GM19372 (cell line): Measurements from ENCODE around the gene IER5L.
"Not testable (repeated sequence)": the region's sequence is repeated elsewhere in the genome, so short reads cannot be mapped to it uniquely, and the experiment has no call there.

Experiments
- ATAC-seq: cut with Tn5 transposase; IDR thresholded peaks from one replicate; pipeline ENCODE4 v1.9.1; 2021; ENCODE audit warnings: mild to moderate bottlenecking, low read depth, moderate library complexity; ENCODE audit not compliant: unreplicated experiment

IER5L gene

GRCh38 chr9:129141066-129142041, 36.7 kb downstream of the IER5L start:
- ATAC-seq, result no peak

GRCh38 chr9:129140397-129141065, 37.5 kb downstream of the IER5L start:
- no peak for ATAC-seq

DNA sequence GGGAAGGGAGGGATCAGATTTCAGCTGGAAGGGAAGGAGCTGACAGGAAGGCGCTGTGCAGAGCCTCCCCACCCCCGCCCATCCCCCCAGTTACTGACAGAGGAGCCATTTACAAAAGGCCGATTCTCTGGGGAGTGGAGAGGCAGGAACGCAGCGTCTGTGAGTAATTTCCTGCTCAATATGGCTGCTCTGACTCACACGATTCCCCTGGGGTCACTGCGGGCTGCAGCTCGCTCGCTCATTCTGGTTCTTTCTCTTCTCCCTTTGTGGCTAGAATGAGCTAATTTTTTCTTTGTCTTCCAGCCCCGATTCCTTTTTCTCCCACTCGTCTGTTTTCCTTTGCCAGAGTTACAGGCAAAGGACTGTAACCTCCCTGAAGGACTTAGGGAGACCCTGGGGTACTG, 38.1 kb downstream of the IER5L start:
- ATAC-seq, result no peak

GRCh38 chr9:129139233-129139992, 38.6 kb downstream of the IER5L start:
- ATAC-seq, result no peak

DNA sequence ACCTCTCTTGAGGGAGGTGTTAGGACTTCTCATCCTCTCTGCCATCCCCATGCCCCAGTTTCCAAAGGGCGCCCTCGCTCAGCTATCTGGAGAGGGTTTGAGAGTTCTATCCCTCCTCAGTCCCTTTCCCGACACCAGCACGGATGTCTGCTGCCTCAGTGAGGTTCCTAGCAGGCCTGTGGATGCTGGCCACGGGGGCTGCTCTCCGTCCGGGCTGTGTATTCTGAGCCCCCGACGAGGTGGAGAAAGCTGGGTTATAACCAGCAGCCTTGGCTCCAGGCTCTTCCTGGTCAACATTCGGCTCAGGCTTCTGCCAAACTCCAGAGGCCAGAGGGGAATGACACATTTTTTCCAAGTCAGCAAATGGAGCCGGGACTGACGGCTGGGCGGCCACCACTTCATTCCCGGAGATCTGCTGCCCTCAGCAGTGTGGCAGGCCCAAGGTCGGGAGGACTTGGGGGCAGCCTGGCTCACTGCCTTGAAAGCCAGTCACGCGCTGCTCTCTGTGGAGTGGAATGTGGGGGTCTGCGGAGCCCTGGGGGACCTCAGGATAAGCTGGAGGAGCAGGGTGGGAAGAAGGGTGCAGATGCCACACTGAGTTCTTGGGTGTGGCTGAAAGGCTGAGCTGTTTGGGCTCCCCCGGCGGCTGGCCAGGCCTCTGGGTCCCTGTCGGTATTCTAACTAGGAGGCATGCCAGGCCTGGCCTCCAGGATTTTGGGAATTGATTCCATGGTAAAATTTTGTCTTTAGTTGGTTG, 39.4 kb downstream of the IER5L start:
- ATAC-seq, result no peak

GRCh38 chr9:129138144-129138462, 40.0 kb downstream of the IER5L start:
- no peak for ATAC-seq

DNA sequence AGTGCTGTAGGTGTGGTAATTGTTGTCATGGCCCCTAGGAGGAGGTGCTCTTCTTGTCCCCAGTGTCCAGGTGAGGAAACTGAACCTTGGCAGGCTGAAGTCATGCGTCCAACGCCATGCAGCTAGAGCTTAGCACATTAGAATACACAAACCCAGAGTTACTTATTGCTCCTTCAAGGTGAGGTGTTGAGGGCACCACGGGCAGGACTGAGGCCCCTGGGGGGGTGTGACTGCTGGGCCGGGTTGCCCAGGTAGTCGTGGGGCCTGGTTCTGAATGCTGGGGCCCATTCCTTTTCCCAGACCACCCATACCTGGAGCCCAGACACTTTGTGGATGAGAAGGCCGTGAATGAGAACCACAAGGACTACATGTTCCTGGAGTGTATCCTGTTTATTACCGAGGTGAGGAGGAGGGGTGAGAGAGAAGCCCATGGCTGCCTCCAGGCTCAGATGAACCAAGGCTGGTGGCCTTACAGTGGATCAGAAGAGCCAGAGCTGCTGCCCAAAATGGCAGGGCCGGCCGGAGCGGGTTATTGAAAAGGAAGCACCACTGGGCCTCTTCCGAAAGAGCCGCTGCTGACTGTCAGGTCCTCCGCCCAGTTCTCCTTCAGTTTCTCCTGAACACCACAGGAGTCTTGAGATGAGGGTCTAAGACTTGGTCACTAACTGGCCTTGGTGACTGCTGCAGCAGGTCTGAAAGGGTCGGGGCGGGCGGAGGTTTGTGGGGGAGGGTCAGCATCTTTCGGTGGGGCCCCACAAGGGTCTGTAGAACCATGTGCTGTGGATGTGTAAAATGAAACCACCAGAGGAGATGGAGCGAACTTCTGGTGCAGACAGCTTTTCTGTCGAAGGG, 40.5 kb downstream of the IER5L start:
- no peak for ATAC-seq

DNA sequence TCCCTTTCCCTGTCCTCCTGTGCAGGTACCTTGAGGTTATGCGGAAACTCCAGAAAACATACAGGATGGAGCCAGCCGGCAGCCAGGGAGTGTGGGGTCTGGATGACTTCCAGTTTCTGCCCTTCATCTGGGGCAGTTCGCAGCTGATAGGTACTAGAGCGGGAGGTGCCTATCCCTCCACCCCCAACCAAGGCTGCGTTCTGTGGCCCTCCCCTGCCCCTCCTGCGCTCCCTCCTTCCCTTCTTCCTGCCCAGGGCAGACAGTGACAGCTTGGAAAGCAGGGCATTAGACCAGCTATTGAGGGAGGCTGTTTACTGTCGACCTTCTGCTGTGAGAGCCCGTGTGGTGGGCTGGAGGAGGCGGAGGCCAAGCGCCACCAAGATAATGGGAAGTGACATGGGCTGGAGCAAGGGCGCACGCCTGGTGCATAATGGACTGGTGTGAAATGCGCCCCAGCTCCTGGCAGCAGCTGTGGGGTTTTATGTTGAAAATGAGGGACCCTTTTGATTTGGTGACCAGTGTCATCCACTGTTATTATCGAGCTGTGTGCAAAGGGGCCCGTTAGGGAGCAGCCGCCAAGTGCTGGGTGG, 41.5 kb downstream of the IER5L start:
- ATAC-seq, result no peak

GRCh38 chr9:129135476-129135875, 42.6 kb downstream of the IER5L start:
- ATAC-seq, result no peak

DNA sequence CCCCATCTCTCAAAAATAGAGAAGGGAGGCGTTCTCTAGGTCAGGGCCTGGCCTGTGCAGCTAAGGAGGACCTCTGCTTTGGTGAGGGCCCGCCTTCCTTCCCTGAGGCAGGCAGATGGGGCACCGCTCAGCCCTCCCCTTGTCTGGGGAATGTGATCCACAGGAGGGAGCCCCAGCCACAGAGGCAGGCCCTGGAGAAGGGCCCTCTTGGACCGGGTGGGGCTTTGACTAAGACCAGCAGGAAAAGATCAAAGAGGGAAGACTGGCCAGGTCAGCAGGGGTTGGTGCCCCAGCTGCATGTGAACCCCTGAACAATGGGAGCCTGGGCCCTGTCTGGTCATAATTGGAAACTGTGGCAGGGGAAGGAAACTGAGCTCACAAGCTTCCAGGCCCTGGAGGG, 45.0 kb downstream of the IER5L start:
- ATAC-seq, result no peak

- no peak for ATAC-seq
Observed at GRCh38 chr9:129131300-129132145, 46.5 kb downstream of the IER5L start.

DNA sequence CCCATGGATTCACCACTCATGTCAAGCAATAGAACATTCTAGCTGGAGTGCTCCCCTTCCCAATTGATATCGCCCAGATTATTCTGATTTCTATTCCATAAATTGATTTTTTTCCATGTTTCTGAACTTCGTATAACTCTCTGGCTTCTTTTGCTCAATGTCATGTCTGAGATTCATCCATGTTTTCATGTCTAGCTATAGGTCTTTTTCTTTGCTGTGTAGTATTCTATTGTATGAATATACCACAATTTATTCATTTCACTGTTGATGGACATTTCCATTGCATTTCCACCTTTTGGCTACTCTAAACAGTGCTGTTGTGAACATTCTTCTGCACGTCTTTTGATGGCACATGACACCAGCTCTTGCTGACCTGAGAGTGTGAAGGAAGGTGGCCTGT, 47.3 kb downstream of the IER5L start:
- ATAC-seq, result no peak

- ATAC-seq, result not testable (repeated sequence)
Observed at GRCh38 chr9:129130271-129130670, 47.8 kb downstream of the IER5L start.

GRCh38 chr9:129128689-129129088, 49.4 kb downstream of the IER5L start:
- no peak for ATAC-seq

DNA sequence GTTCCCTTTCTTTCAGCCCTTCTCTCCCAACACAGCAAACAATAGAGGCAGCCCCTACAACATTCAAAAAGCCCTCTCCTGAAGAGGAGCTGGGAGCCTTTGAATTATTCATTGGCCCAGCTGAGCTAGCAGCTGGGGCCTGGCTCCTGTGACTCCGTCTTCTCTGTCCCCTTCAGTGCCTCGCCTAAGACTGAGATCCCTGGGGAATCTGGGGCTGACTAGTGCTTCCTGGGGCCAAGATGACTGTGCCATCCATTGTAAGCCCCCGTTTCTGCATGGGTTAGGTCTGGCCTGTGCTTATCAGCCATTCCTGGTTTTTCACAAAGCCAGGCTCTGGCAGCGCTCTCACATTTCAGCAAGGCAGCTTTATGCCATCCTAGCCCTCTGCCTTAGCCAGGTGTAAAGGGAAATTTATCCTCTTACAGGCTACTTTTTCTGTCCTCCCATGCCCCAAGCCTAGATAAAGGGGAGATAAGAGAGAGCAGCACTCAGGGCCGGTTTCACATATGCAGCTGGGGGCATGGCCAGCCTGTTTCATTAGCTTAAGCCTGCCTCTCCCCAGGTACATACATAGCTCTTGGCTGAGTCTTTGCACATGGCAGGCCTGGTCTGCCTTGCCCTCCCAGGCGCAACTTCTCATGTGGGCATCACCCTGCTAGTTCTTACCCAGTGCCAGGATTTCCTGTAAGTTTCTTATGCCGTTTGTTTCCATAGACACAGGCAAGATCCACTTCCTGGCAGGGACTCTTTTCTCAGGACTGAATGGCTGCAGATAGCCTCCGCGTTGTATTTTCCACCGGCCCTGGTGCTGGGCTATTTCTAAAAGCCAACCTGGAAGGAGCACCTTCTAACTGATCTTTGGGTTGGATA, 51.1 kb downstream of the IER5L start:
- ATAC-seq, result no peak
